Colonic mucosa (tissue), 4 donors: ENCODE measurements around the gene LRIG1. TPM values are rescaled to one million over a fixed set of nuclear protein-coding genes. Genes with fewer than 3 reads are reported as not detected.

Experiments
- DNase-seq: peaks from one replicate; pipeline ENCODE4 v3.0.0-alpha.2; 2020
- H3K27ac ChIP-seq: fragments of 200-600 bp; one replicate; pipeline ENCODE4 v1.8.0; 2021
- H3K27me3 ChIP-seq: fragments of 200-600 bp; one replicate; pipeline ENCODE4 v1.8.0; 2021
- H3K36me3 ChIP-seq: fragments of 200-600 bp; one replicate; pipeline ENCODE4 v1.8.0; 2021
- H3K4me1 ChIP-seq: fragments of 200-600 bp; one replicate; pipeline ENCODE4 v1.8.0; 2021; ENCODE audit warnings: mild to moderate bottlenecking
- H3K4me3 ChIP-seq: fragments of 200-600 bp; one replicate; pipeline ENCODE4 v1.8.0; 2021
- H3K9ac ChIP-seq, 2 donors: one replicate each; pipeline ENCODE4 v1.7.0; 2013; ENCODE audit warnings: control low read depth in 2 of 2, low read depth in 2 of 2, low read length in 2 of 2
- H3K9me3 ChIP-seq: fragments of 200-600 bp; one replicate; pipeline ENCODE4 v1.8.0; 2021
- CTCF ChIP-seq: fragments of 200-600 bp; IDR thresholded peaks from one replicate; pipeline ENCODE4 v1.8.0; 2022; ENCODE audit warnings: antibody characterized with exemption, mild to moderate bottlenecking
- intact Hi-C: fragments of 100-400 bp; cut with DNase I; formaldehyde crosslinking; loops from one replicate; pipeline ENCODE4 v1.14.1; 2022
- total RNA-seq, 2 donors: library from RNA; stranded (reverse); fragmentation: NEBNext Ultra II Directional in 1 of 2; extraction: Animal tissue kit (Norgen Biotek cat#: 25700) in 1 of 2; gene quantifications; one replicate each; pipeline ENCODE4 v1.2.1, GENCODE V29; 2021
- donor health status: healthy.
- donor health status: DM: no; HTN: no; CAD: no.
- donor health status: DM: no; HTN: no; CAD: no.

Gene LRIG1
- total RNA-seq, 2 donors from 2014 or later, result 43.9 to 57.5 TPM

- no peak for TF ChIP-seq CTCF
- Histone ChIP-seq H3K9me3 (no peaks in the 10 kb centered on the region), H3K27ac (no peak overlapping the region), H3K4me3 (no peak overlapping the region), H3K27me3 (no peaks in the 10 kb centered on the region), H3K36me3 (no peaks in the 10 kb centered on the region), H3K9ac (no peak overlapping the region), H3K4me1 (no peaks in the 10 kb centered on the region)
- intact Hi-C loops, result no loop called here
- DNase-seq, result no peak
Measured at GRCh38 chr3:66430876-66431275, 69.9 kb downstream of the LRIG1 start.

- no peaks in the 10 kb centered on the region for H3K36me3 ChIP-seq
- DNase-seq, result peak; percentile 68
- no peak overlapping the region for H3K4me3 ChIP-seq
- intact Hi-C loops, result no loop called here
- TF ChIP-seq CTCF, result no peak
- no peaks in the 10 kb centered on the region for H3K9me3 ChIP-seq
- no peak overlapping the region for H3K9ac ChIP-seq
- H3K27me3 ChIP-seq, result no peaks in the 10 kb centered on the region
- H3K4me1 ChIP-seq, result no peaks in the 10 kb centered on the region
- peak overlapping the region; percentile 5 for H3K27ac ChIP-seq
Measured at GRCh38 chr3:66428733-66429132, 72.1 kb downstream of the LRIG1 start.

- Histone ChIP-seq H3K27me3 (no peaks in the 10 kb centered on the region), H3K4me1 (no peaks in the 10 kb centered on the region), H3K36me3 (no peaks in the 10 kb centered on the region), H3K9ac (no peak overlapping the region), H3K9me3 (no peaks in the 10 kb centered on the region), H3K27ac (no peak overlapping the region), H3K4me3 (no peak overlapping the region)
- intact Hi-C loops, result no loop called here
- no peak for DNase-seq
- no peak for TF ChIP-seq CTCF
Measured at GRCh38 chr3:66427951-66428474, 72.8 kb downstream of the LRIG1 start.

- no peaks in the 10 kb centered on the region for H3K36me3 ChIP-seq
- H3K9me3 ChIP-seq, result no peaks in the 10 kb centered on the region
- H3K27ac ChIP-seq, result no peak overlapping the region
- no peak for TF ChIP-seq CTCF
- no peak overlapping the region for H3K9ac ChIP-seq
- no peaks in the 10 kb centered on the region for H3K4me1 ChIP-seq
- H3K27me3 ChIP-seq, result no peaks in the 10 kb centered on the region
- DNase-seq, result no peak
- intact Hi-C loops, result no loop called here
- no peak overlapping the region for H3K4me3 ChIP-seq
Measured at GRCh38 chr3:66427352-66427751, 73.5 kb downstream of the LRIG1 start.

GRCh38 chr3:66426135-66426534, 74.7 kb downstream of the LRIG1 start:
- no peaks in the 10 kb centered on the region for H3K27me3 ChIP-seq
- no peaks in the 10 kb centered on the region for H3K36me3 ChIP-seq
- H3K27ac ChIP-seq, result no peak overlapping the region
- H3K4me1 ChIP-seq, result no peaks in the 10 kb centered on the region
- intact Hi-C loops, result no loop called here
- TF ChIP-seq CTCF, result no peak
- no peak for DNase-seq
- H3K9ac ChIP-seq, result no peak overlapping the region
- no peaks in the 10 kb centered on the region for H3K9me3 ChIP-seq
- H3K4me3 ChIP-seq, result no peak overlapping the region
